DND-41 (cell line): ENCODE data around the gene MCM6.

ENCODE experiments used
- EZH2 ChIP-seq: IDR thresholded peaks from 3 replicates; pipeline ENCODE4 v1.6.1; 2012; ENCODE audit warnings: borderline replicate concordance, low read depth, mild to moderate bottlenecking, moderate library complexity, low read length, inconsistent platforms; ENCODE audit not compliant: severe bottlenecking
- TF ChIP-seq, protein P1 (sequence below): IDR thresholded peaks from 2 replicates; pipeline ENCODE4 v1.5.1; 2012; ENCODE audit warnings: borderline replicate concordance, low read length, moderate library complexity, mild to moderate bottlenecking; ENCODE audit not compliant: poor library complexity, severe bottlenecking; ENCODE audit errors: extremely low read depth

DNA sequence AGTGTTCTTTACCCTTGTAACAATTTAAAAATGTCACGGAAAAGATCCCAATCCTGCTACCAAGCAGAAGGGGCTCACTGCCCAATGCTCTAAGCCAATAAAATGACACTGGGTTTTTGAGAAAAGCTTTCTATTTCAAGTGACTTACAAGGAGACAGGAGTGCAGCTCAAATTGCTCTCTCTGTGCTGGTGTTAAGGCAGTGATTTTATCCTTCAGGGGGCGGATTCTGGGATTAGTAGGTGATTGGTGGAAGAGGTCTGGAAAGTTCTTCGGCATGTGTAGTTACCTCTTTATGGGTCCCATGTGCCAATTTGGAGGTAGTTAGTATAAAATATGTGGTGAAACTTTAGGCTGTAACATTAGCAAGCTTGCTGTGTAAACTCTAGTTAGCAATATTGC, 27.4 kb upstream of the MCM6 start:
- TF ChIP-seq EZH2: no peak
- TF ChIP-seq, protein P1, sequence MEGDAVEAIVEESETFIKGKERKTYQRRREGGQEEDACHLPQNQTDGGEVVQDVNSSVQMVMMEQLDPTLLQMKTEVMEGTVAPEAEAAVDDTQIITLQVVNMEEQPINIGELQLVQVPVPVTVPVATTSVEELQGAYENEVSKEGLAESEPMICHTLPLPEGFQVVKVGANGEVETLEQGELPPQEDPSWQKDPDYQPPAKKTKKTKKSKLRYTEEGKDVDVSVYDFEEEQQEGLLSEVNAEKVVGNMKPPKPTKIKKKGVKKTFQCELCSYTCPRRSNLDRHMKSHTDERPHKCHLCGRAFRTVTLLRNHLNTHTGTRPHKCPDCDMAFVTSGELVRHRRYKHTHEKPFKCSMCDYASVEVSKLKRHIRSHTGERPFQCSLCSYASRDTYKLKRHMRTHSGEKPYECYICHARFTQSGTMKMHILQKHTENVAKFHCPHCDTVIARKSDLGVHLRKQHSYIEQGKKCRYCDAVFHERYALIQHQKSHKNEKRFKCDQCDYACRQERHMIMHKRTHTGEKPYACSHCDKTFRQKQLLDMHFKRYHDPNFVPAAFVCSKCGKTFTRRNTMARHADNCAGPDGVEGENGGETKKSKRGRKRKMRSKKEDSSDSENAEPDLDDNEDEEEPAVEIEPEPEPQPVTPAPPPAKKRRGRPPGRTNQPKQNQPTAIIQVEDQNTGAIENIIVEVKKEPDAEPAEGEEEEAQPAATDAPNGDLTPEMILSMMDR: no peak
